ENCODE results near the gene ZIC4. TPM values are rescaled to one million over a fixed set of nuclear protein-coding genes. Genes with fewer than 3 reads are reported as not detected.

ZIC4 gene
- polyA plus RNA-seq, 1 of the 3 experiments (the other 2 are of a cell fraction): 1.3 TPM

GRCh38 chr3:147414390-147415138 lies 8.2 kb upstream of the ZIC4 start (continued):
- no peak for TF ChIP-seq REST (IDR thresholded peaks at IDR 0.05; ENCODE audit: low read depth, low read length)
- TF ChIP-seq, protein P1, sequence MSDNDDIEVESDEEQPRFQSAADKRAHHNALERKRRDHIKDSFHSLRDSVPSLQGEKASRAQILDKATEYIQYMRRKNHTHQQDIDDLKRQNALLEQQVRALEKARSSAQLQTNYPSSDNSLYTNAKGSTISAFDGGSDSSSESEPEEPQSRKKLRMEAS (IDR thresholded peaks at IDR 0.05; ENCODE audit: low read depth): no peak
- no peak for TF ChIP-seq NRF1 (IDR thresholded peaks at IDR 0.05; ENCODE audit: low read depth, low read length)

DNA sequence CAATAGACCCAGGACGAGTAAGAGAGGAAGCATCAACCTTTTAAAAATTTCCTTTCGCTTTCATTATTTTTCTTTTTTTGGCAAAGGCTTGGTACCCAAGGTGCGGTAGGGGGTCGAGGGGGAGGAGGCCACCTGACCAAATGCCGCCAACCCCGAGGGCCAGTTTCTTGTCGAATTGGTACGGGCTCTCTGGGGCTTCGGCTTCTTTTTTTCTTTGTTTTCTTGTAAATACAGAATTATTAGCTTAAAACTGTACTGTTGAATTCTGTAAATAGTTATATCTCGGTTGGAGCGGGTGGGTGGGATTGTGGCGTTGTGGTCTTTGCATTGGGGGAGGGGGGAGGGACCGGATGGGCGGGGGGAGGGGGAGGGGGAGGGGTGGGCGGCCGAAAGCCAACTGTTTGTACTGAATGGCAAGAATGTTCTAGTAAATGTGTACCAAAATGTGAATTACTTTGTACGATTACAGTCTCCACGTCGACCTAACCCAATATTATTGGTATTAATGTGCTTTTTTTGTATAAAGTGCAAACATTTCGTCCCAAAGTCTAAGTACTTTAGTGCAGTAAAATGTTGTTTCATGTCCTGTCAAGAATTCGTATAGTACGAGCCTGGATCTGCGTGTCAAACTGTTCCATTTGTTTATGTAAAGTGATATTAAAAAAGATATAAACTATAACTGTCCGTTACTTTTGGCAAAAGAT lies 7.5 kb upstream of the ZIC4 start:
- Histone ChIP-seq H3K9me3 (no peaks in the 10 kb centered on the region), H3F3A (replicated peaks; ENCODE audit: insufficient read depth) (no peaks in the 10 kb centered on the region), H3K9me2 (no peaks in the 10 kb centered on the region), H2AFZ (ENCODE audit: low read depth) (no peak overlapping the region), H3K4me3 (ENCODE audit: low read depth in 2 of 2, low read length in 1 of 2) (no peak overlapping the region), H3K27ac (ENCODE audit: low read depth in 2 of 2, low read length in 1 of 2) (no peak overlapping the region), H3K36me3 (replicated peaks in 1 of 2; ENCODE audit: control insufficient read depth in 1 of 2, insufficient read depth in 2 of 2, low read length in 1 of 2) (no peaks in the 10 kb centered on the region), H3K4me2 (0 out of 2 replicates have a peak overlapping the region, but pooled peaks have one; percentile 38), H3K27me3 (ENCODE audit: insufficient read depth) (peaks cover 45% of the 10 kb centered on the region), H4K20me1 (ENCODE audit: insufficient read depth) (no peaks in the 10 kb centered on the region), H3K79me2 (ENCODE audit: insufficient read depth) (no peaks in the 10 kb centered on the region), H3K9ac (no peak overlapping the region), H3K4me1 (ENCODE audit: control insufficient read depth in 1 of 2, insufficient read depth in 2 of 2, low read depth in 1 of 2, low read length in 1 of 2) (no peaks in the 10 kb centered on the region; a peak in 1 of 4 replicates)
- no peak for TF ChIP-seq USF2 (IDR thresholded peaks at IDR 0.05; ENCODE audit: borderline replicate concordance, low read depth, low read length)
- TF ChIP-seq ELF1 (IDR thresholded peaks at IDR 0.05): no peak
- TF ChIP-seq EZH2phosphoT487 (IDR thresholded peaks at IDR 0.05; ENCODE audit: borderline replicate concordance, low read depth): no peak
- no peak for TF ChIP-seq NRF1 (IDR thresholded peaks at IDR 0.05; ENCODE audit: low read depth, low read length)
- no peak for TF ChIP-seq JUND (IDR thresholded peaks at IDR 0.05)
- TF ChIP-seq, protein P2, sequence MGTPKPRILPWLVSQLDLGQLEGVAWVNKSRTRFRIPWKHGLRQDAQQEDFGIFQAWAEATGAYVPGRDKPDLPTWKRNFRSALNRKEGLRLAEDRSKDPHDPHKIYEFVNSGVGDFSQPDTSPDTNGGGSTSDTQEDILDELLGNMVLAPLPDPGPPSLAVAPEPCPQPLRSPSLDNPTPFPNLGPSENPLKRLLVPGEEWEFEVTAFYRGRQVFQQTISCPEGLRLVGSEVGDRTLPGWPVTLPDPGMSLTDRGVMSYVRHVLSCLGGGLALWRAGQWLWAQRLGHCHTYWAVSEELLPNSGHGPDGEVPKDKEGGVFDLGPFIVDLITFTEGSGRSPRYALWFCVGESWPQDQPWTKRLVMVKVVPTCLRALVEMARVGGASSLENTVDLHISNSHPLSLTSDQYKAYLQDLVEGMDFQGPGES (IDR thresholded peaks at IDR 0.05; ENCODE audit: low read depth, low read length): no peak
- TF ChIP-seq POLR2AphosphoS5 (IDR thresholded peaks at IDR 0.05; ENCODE audit: low read depth, low read length): no peak
- no peak for TF ChIP-seq RXRA (IDR thresholded peaks at IDR 0.05; ENCODE audit: borderline replicate concordance, low read depth)
- no peak for TF ChIP-seq FOXJ3 (CRISPR knock-in tag; IDR thresholded peaks at IDR 0.05)
- TF ChIP-seq MXI1 (IDR thresholded peaks at IDR 0.05; ENCODE audit: low read depth, low read length): no peak
- ChIA-PET POLR2A (no interaction called here), CTCF (no interaction called here)
- DNase-seq: no peak
- WGBS (ENCODE audit: low lambda C conversion rate): 49% methylated on average over 24 of the region's 24 CpGs
